GM12874 (cell line): Measurements from ENCODE around the gene P3H4.

Source experiments
- TF ChIP-seq, protein P1 (sequence below): IDR thresholded peaks from 2 replicates; pipeline ENCODE4 v1.5.1; 2011; ENCODE audit warnings: low read depth, mild to moderate bottlenecking, control low read depth, low read length, moderate library complexity; ENCODE audit not compliant: insufficient read depth

Gene P3H4

DNA sequence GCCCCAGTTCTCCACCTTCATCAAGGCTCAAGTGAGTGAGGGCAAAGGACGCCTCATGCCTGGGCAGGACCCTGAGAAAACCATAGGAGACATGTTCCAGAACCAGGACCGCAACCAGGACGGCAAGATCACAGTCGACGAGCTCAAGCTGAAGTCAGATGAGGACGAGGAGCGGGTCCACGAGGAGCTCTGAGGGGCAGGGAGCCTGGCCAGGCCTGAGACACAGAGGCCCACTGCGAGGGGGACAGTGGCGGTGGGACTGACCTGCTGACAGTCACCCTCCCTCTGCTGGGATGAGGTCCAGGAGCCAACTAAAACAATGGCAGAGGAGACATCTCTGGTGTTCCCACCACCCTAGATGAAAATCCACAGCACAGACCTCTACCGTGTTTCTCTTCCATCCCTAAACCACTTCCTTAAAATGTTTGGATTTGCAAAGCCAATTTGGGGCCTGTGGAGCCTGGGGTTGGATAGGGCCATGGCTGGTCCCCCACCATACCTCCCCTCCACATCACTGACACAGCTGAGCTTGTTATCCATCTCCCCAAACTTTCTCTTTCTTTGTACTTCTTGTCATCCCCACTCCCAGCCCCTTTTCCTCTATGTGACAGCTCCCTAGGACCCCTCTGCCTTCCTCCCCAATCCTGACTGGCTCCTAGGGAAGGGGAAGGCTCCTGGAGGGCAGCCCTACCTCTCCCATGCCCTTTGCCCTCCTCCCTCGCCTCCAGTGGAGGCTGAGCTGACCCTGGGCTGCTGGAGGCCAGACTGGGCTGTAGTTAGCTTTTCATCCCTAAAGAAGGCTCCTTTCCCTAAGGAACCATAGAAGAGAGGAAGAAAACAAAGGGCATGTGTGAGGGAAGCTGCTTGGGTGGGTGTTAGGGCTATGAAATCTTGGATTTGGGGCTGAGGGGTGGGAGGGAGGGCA lies 10.7 kb upstream of the P3H4 start:
- TF ChIP-seq, protein P1, sequence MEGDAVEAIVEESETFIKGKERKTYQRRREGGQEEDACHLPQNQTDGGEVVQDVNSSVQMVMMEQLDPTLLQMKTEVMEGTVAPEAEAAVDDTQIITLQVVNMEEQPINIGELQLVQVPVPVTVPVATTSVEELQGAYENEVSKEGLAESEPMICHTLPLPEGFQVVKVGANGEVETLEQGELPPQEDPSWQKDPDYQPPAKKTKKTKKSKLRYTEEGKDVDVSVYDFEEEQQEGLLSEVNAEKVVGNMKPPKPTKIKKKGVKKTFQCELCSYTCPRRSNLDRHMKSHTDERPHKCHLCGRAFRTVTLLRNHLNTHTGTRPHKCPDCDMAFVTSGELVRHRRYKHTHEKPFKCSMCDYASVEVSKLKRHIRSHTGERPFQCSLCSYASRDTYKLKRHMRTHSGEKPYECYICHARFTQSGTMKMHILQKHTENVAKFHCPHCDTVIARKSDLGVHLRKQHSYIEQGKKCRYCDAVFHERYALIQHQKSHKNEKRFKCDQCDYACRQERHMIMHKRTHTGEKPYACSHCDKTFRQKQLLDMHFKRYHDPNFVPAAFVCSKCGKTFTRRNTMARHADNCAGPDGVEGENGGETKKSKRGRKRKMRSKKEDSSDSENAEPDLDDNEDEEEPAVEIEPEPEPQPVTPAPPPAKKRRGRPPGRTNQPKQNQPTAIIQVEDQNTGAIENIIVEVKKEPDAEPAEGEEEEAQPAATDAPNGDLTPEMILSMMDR, result no peak

DNA sequence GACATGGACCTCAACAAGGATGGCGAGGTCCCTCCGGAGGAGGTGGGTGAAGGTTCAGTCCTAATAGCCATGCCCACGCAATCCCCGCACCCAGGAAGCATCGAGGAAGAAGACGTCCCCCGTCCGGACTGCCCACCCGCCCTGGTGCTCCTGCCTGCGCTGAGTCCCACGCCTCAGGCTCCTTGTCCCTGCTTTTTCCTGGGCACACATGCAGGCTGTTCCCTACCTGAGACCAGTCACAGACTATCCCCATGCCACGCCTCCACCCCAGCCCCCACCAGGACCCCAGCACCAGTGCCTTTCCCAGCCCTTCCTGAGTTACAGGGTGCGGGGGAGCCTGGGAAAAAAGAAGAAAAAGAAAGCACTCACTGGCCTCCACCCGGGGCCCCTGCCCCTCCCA lies 10.0 kb upstream of the P3H4 start:
- TF ChIP-seq, protein P1, result no peak

DNA sequence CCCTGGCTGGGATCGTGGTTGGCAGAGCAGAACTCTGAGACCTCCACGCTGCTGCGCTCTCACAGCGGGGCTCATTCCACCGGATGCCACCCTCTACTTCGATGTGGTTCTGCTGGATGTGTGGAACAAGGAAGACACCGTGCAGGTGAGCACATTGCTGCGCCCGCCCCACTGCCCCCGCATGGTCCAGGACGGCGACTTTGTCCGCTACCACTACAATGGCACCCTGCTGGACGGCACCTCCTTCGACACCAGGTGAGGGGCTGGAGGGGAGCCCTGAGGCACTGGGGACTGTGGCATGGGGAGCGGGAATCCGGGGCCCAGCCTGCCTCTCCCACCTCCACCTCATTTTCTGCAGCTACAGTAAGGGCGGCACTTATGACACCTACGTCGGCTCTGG lies 6.3 kb upstream of the P3H4 start:
- TF ChIP-seq, protein P1, result no peak

DNA sequence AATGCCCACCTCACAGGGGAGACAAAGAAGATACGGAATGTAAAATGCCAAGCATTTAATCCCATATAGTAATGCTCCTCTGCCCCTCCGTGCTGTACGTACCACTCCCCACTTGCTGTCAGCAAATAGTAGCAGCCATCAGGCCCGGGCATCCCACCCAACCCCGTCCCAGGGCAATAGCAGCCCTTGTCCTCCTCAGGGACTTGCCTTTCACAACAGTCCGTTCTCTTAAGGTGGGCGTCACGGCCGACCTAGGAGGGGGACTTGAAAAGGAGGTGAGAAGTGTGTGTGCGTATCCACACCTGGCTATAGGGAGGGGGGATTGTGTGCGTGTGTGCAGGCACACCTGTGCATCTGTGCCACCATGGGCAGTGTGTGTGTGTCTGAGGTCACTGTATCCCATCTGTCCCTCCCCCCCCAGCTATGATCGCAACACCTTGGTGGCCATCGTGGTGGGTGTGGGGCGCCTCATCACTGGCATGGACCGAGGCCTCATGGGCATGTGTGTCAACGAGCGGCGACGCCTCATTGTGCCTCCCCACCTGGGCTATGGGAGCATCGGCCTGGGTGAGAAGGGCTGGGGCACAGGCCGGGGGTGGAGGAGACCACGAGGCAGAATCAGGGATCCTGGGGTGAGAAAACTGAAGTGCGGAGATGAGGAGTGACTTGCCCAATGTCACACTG lies 5.0 kb upstream of the P3H4 start:
- TF ChIP-seq, protein P1, result no peak

DNA sequence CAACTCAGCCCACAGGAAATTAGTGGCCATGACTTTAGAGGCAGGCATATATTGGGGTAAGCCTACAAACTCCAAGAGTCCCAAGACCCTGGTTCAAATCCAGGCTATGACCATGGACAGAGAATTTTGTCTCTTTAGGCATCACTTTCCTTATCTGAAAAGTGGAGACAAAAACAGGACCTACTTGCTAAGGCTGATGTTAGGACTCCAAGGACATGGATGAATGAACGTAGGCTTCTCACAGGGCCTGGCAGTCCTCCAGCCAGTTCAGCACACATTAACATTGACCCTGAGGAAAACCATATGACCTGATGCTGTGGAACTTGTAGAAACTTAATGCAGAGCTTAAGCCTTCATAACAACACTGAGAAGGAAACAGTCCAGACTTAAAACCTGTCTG lies 2.4 kb upstream of the P3H4 start:
- TF ChIP-seq, protein P1, result no peak

DNA sequence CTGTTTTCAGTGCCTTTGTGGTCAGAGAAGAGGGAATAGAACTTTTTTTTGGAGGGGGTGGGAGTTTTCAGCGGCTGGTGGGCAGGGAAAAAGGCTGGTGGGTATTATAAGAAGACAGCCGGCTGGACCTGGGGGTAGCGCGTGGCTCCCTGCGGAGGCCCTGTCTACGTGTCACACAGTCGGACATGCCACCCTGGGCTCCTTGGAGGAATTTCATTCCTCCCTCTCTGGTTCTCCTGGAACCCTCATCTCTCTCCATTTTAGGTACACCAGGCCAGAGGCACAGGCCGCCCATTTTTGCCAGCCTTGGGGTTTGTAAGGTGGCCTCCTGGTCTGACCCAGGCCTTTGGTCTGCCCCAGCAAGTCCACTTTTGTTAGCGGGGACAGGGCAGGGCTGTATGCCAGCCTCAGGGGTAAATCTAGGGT lies 2.0 kb upstream of the P3H4 start:
- TF ChIP-seq, protein P1, result no peak

DNA sequence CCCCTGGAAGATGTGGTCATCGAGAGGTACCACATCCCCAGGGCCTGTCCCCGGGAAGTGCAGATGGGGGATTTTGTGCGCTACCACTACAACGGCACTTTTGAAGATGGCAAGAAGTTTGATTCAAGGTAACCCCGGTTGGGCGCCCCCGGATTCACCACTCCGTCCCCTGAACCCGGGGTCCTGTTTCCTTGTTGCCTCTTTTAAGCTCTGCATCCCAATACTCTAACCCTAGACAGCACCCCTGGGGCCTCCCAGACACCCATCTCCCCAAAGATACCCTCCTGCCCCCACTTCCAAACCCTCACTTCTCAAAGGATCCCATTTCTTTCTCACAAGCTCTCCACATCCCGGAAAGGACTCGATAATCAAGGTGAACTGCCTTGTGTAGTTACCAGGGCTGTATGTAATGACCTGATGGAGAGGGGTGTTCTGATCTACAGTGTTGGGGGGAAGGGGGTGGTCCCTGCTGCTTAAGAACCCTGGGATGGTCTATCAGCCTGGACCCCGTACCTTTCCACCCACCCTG lies 1.5 kb upstream of the P3H4 start:
- TF ChIP-seq, protein P1, result no peak
